Stomach (tissue), 9 donors: ENCODE measurements around the gene BOK. TPM values are rescaled to one million over a fixed set of nuclear protein-coding genes. Genes with fewer than 3 reads are reported as not detected.

Experiments
- DNase-seq, 2 donors: peaks; one replicate each; pipeline versions ENCODE4 v3.0.0 to v3.0.0-alpha.2; 2013 to 2019
- H3K27ac ChIP-seq, 5 donors: fragments of 200-600 bp in 4 of 5; sonication (generic) in 4 of 5; one replicate each; pipeline ENCODE4 v1.5.1; 2013 to 2019; ENCODE audit warnings: mild to moderate bottlenecking in 1 of 5, moderate library complexity in 1 of 5
- H3K27me3 ChIP-seq, 3 donors: fragments of 200-600 bp; sonication (generic); one replicate each; pipeline ENCODE4 v1.5.1; 2017 to 2019; ENCODE audit warnings: mixed run types in 1 of 3
- H3K36me3 ChIP-seq, 4 donors: fragments of 200-600 bp; sonication (generic); 1 replicate in 3 of 4; 2 replicates in 1 of 4; pipeline ENCODE4 v1.5.1; 2016 to 2019
- H3K4me1 ChIP-seq, 4 donors: fragments of 200-600 bp; sonication (generic); one replicate each; pipeline ENCODE4 v1.5.1; 2016 to 2019
- H3K4me3 ChIP-seq, 4 donors: fragments of 200-600 bp; sonication (generic) in 3 of 4; one replicate each; pipeline ENCODE4 v1.5.1; 2016 to 2019; ENCODE audit warnings: mild to moderate bottlenecking in 1 of 4
- H3K9me3 ChIP-seq, 4 donors: fragments of 200-600 bp; sonication (generic); one replicate each; pipeline ENCODE4 v1.5.1; 2016 to 2019
- CTCF ChIP-seq, 7 experiments: fragments of 450-650 bp in 4 of 7; fragments of 200-600 bp in 3 of 7; sonication (generic) in 3 of 7; IDR thresholded peaks; one replicate each; pipeline ENCODE4 v1.5.1; 2016 to 2019; ENCODE audit warnings: antibody characterized with exemption in 7 of 7, control low read depth in 2 of 7, mild to moderate bottlenecking in 1 of 7
- EP300 ChIP-seq: sonication (generic); formaldehyde crosslinking; IDR thresholded peaks from one replicate; pipeline ENCODE4 v1.6.1; 2017; ENCODE audit warnings: antibody characterized with exemption
- POLR2A ChIP-seq, 4 donors: fragments of 450-650 bp; IDR thresholded peaks; one replicate each; pipeline ENCODE4 v1.6.1; 2016; ENCODE audit warnings: antibody characterized with exemption in 4 of 4, control low read depth in 2 of 4, mild to moderate bottlenecking in 1 of 4, moderate library complexity in 1 of 4
- POLR2AphosphoS5 ChIP-seq, 3 donors: sonication (generic); formaldehyde crosslinking; IDR thresholded peaks; one replicate each; pipeline ENCODE4 v1.6.1; 2016; ENCODE audit warnings: antibody characterized with exemption in 3 of 3
- WGBS, 5 donors: extraction: QIAGEN DNeasy Blood & Tissue Kit in 3 of 5; methylation state at CpG; one replicate each; pipeline versions ENCODE4 v1.1.5 to v1.1.7; 2013 to 2018; 5-methylcytosine and 5-hydroxymethylcytosine counted together
- intact Hi-C: fragments of 100-400 bp; cut with DNase I; formaldehyde crosslinking; loops from one replicate; pipeline ENCODE4 v1.15.1; 2023; ENCODE audit warnings: low total_unique reads
- polyA plus RNA-seq, 3 donors: library from polyadenylated mRNA; stranded (reverse); fragments of 200-250 nt; gene quantifications; one replicate each; pipeline ENCODE4 v1.2.3, GENCODE V29; 2013
- total RNA-seq, 5 donors: library from RNA; depleted of rRNA; stranded (reverse); fragments of >200 nt; gene quantifications; one replicate each; pipeline versions ENCODE4 v1.1.0 to v1.2.3, GENCODE V29; 2014 to 2016
- donor health status: healthy with polysubstance abuse.
- donor health status: Bipolar disorder and iron deficiency.
- donor health status: healthy.

Gene BOK
- total and polyA plus RNA-seq, 8 donors: 13.0 to 112 (median 36.1) TPM

DNA sequence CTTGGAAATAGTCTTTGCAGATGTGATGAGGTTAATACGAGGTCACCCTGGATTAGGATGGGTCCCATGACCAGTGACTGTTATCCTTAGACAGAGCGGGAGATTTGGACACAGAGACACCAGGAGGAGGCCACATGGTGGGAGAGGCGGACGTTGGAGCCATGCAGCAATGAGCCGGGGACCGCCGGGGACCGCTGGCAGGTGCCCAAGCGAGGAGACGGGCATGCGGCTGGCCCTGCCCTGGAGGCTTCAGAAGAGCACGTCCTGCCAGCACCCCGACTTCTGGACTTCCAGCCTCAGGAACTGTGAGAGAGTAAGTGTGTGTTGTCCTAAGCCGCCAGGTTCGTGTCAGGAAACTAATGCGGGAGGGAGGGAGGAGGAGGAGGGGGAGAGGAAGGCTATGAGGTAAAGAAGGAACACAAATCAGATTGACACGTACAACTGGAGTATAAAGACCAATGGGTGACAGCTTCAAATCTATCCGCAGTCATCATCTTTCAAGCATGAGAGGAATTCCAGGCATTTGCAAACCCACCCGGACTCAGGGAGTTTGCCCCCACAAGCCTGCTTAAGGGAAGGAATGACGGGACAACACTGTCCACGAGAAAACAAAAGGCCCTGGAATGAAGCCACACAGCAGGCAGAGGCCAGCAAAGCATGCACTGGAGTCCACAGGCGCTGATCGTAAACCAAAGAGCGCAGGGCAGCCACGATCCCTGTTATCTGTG lies 11.6 kb upstream of the BOK start:
- intact Hi-C loops: no loop called here
- Histone ChIP-seq H3K27me3 (peaks cover 0 to 35% (median 3%) of the 10 kb centered on the region in 3 donors), H3K27ac (no peak overlapping the region), H3K4me3 (no peak overlapping the region), H3K36me3 (no peaks in the 10 kb centered on the region), H3K4me1 (peaks cover 8 to 38% (median 22%) of the 10 kb centered on the region in 4 donors), H3K9me3 (no peaks in the 10 kb centered on the region)
- 32 to 48% (median 44%) methylated on average over 25 of the region's 25 CpGs for WGBS, 5 donors
- DNase-seq: peak in 1 of 2 donors; percentile 57
- TF ChIP-seq EP300 (no peak), POLR2A (IDR thresholded peaks at IDR 0.05) (no peak), POLR2AphosphoS5 (IDR thresholded peaks at IDR 0.05) (no peak), CTCF (IDR thresholded peaks at IDR 0.05) (no peak)

DNA sequence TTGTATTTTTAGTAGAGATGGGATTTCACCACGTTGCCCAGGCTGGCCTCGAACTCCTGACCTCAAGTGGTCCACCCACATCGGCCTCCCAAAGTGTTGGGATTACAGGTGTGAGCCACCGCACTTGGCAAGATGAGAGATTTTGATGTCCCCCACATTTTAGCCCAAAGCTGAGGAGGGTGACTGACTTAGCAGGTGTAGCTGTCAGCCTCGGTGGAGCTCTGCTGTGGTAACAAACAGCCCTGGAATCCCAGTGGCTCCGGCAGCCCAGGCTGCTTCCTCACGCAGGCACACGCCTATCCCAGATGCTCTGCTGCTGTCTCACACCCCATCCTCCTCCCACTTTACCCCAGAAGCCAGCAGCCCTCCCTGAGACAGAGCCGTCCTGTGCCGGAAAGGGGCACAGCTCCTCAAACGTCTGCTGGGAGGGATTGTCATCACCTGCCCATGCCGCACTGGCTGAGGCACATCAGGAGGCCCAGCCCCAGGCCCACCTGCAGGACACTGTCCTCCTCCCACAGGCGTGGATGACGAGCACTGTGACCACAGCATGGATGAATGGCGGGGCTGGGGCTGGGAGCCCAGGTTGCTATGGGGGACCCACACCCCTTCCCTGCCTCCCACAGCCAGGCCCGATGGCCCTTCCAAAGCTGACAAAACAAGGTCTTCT lies 10.6 kb upstream of the BOK start:
- no peaks in the 10 kb centered on the region for H3K9me3 ChIP-seq
- no peak overlapping the region for H3K4me3 ChIP-seq
- no peaks in the 10 kb centered on the region for H3K36me3 ChIP-seq
- DNase-seq: no peak
- intact Hi-C loops: no loop called here
- H3K27me3 ChIP-seq: peaks cover 0 to 30% (median 0%) of the 10 kb centered on the region in 3 donors
- no peak overlapping the region for H3K27ac ChIP-seq
- 84 to 93% (median 92%) methylated on average over 13 to 16 of the region's 16 CpGs for WGBS, 5 donors
- H3K4me1 ChIP-seq: peaks cover 7 to 41% (median 21%) of the 10 kb centered on the region in 4 donors
- no peak for TF ChIP-seq EP300
- no peak for TF ChIP-seq CTCF (IDR thresholded peaks at IDR 0.05)
- TF ChIP-seq POLR2A (IDR thresholded peaks at IDR 0.05): no peak
- TF ChIP-seq POLR2AphosphoS5 (IDR thresholded peaks at IDR 0.05): no peak

- Histone ChIP-seq H3K27ac (no peak overlapping the region), H3K4me1 (peaks cover 7 to 41% (median 21%) of the 10 kb centered on the region in 4 donors), H3K4me3 (no peak overlapping the region), H3K9me3 (no peaks in the 10 kb centered on the region), H3K36me3 (no peaks in the 10 kb centered on the region), H3K27me3 (peaks cover 0 to 26% (median 0%) of the 10 kb centered on the region in 3 donors)
- 68 to 85% (median 80%) methylated on average over 3 of the region's 3 CpGs for whole genome bisulfite sequencing, 5 donors
- TF ChIP-seq POLR2A (IDR thresholded peaks at IDR 0.05): no peak
- no peak for TF ChIP-seq EP300
- TF ChIP-seq POLR2AphosphoS5 (IDR thresholded peaks at IDR 0.05): no peak
- no peak for TF ChIP-seq CTCF (IDR thresholded peaks at IDR 0.05)
- intact Hi-C loops: no loop called here
- no peak for DNase-seq
Measured at GRCh38 chr2:241548451-241548835, 10.1 kb upstream of the BOK start.

DNA sequence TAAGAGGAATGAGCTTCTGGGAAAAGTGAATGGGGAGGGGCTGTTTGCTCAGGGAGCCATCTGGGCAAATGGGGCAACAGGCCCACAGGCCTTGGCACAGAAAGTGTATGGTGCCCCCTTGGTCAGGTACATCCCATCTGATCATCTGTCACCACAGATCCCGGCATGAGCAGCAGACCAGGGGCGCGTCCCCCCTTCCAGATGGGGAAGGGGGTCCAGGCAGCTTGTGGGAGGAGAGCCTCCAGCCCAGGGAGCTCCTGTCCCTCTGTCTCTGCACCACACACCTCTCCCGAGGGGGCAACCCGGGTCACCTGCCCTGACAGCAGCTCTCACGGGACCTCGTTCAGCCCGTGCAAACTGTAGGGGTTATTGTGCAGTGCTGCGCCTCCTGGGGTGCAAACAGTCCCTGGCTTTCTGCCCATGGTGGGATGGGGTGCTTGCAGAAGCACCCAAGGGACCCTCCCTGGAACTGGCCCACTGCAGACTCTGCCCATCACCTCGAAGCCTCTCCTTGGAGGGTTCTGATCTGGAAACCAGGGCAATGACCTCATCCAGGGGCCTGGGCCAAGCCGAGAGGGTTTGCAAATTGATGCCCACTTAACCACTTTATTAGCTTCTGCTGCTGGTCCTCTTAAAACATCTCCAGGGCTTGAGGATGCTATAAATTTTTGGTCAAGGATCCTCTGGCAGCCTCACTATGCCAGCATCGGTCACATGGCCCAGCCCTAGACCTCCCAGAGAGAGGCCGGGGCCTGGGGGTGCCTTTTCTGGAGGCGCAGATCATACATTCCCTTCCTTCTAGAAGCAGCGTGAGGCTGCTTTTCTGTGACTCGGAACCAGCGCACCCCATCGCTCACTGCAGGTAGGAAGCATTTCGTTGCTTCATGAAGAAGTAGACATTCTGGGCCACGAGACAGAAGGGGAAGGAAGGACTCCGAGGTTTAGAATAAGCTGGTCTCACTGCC lies 7.6 kb upstream of the BOK start:
- H3K4me3 ChIP-seq: no peak overlapping the region
- WGBS, 5 donors: 74 to 78% (median 76%) methylated on average over 18 to 21 of the region's 21 CpGs
- H3K9me3 ChIP-seq: no peaks in the 10 kb centered on the region
- TF ChIP-seq POLR2A (IDR thresholded peaks at IDR 0.05) (no peak), POLR2AphosphoS5 (IDR thresholded peaks at IDR 0.05) (no peak), CTCF (IDR thresholded peaks at IDR 0.05) (no peak), EP300 (no peak)
- intact Hi-C loops: no loop called here
- no peak for DNase-seq
- H3K27me3 ChIP-seq: peaks cover 0 to 24% (median 0%) of the 10 kb centered on the region in 3 donors
- H3K4me1 ChIP-seq: peaks cover 7 to 38% (median 19%) of the 10 kb centered on the region in 4 donors
- H3K36me3 ChIP-seq: no peaks in the 10 kb centered on the region
- H3K27ac ChIP-seq: peak overlapping the region in 2 of 5 donors; percentile 41 to 49
